Amygdala (tissue), 56 donors: ENCODE data around the gene MSRB2.
"Not testable (repeated sequence)": the region's sequence is repeated elsewhere in the genome, so short reads cannot be mapped to it uniquely, and the experiment has no call there.

ENCODE experiments used
- DNase-seq, 56 donors: peaks; one replicate each; lab custom pipeline; 2025; lab: John Stamatoyannopoulos, UW

MSRB2 gene

GRCh38 chr10:23069019-23069815 lies 26.2 kb upstream of the MSRB2 start:
- no peak for DNase-seq

GRCh38 chr10:23070092-23070912 lies 25.1 kb upstream of the MSRB2 start:
- DNase-seq = not testable (repeated sequence)

- DNase-seq = no peak
These were observed 24.5 kb upstream of the MSRB2 start for GRCh38 chr10:23070913-23071218.

GRCh38 chr10:23072593-23072992 lies 22.8 kb upstream of the MSRB2 start:
- peak in 2 of 56 donors; percentile 6 to 15 for DNase-seq

GRCh38 chr10:23073527-23073926 lies 21.9 kb upstream of the MSRB2 start:
- DNase-seq = no peak

- no peak for DNase-seq
These were observed 19.7 kb upstream of the MSRB2 start for GRCh38 chr10:23075672-23076071.

- no peak for DNase-seq
These were observed 17.3 kb upstream of the MSRB2 start for GRCh38 chr10:23078114-23078513.

- no peak for DNase-seq
These were observed 15.7 kb upstream of the MSRB2 start for GRCh38 chr10:23079700-23080099.

GRCh38 chr10:23080262-23080661 lies 15.1 kb upstream of the MSRB2 start:
- no peak for DNase-seq

- peak in 2 of 56 donors; percentile 24 to 26 for DNase-seq
These were observed 14.1 kb upstream of the MSRB2 start for GRCh38 chr10:23081221-23081750.

GRCh38 chr10:23081891-23082290 lies 13.5 kb upstream of the MSRB2 start:
- DNase-seq = no peak

GRCh38 chr10:23088609-23089008 lies 6.8 kb upstream of the MSRB2 start:
- no peak for DNase-seq

GRCh38 chr10:23094786-23095403 lies 484 bp upstream of the MSRB2 start:
- DNase-seq = no peak

- DNase-seq = peak in 19 of 56 donors; percentile 10 to 62 (median 29)
These were observed 805 bp downstream of the MSRB2 start for GRCh38 chr10:23095966-23096801.

- no peak for DNase-seq
These were observed 1.6 kb downstream of the MSRB2 start for GRCh38 chr10:23096802-23097549.

- DNase-seq = no peak
These were observed 3.7 kb downstream of the MSRB2 start for GRCh38 chr10:23099079-23099478.

- DNase-seq = no peak
These were observed 4.4 kb downstream of the MSRB2 start for GRCh38 chr10:23099816-23100215.

- no peak for DNase-seq
These were observed 5.1 kb downstream of the MSRB2 start for GRCh38 chr10:23100331-23101030.
